Uterus (tissue), 4 donors: ENCODE data around the gene TOP3B. TPM values are rescaled to one million over a fixed set of nuclear protein-coding genes. Genes with fewer than 3 reads are reported as not detected.

Experiments used
- DNase-seq, 2 donors: peaks; one replicate each; pipeline ENCODE4 v3.0.0-alpha.2; 2019 to 2020
- H3K27ac ChIP-seq, 2 donors: fragments of 200-600 bp; sonication (generic); 1 replicate in 1 of 2; 2 replicates in 1 of 2; pipeline ENCODE4 v1.5.1; 2016 to 2018
- H3K27me3 ChIP-seq, 2 donors: fragments of 200-600 bp; sonication (generic); one replicate each; pipeline ENCODE4 v1.5.1; 2018 to 2019; ENCODE audit warnings: control low read depth in 1 of 2
- H3K36me3 ChIP-seq, 2 donors: fragments of 200-600 bp; sonication (generic); one replicate each; pipeline ENCODE4 v1.5.1; 2019; ENCODE audit warnings: control low read depth in 1 of 2
- H3K4me1 ChIP-seq, 2 donors: fragments of 200-600 bp; sonication (generic); one replicate each; pipeline ENCODE4 v1.5.1; 2018 to 2019; ENCODE audit warnings: control low read depth in 1 of 2
- H3K4me3 ChIP-seq, 2 donors: fragments of 200-600 bp; sonication (generic); 1 replicate in 1 of 2; 2 replicates in 1 of 2; pipeline ENCODE4 v1.5.1; 2018 to 2019; ENCODE audit warnings: mild to moderate bottlenecking in 1 of 2
- H3K9me3 ChIP-seq, 2 donors: fragments of 200-600 bp; sonication (generic); one replicate each; pipeline ENCODE4 v1.5.1; 2019; ENCODE audit warnings: control low read depth in 1 of 2
- POLR2A ChIP-seq, 2 donors: fragments of 450-650 bp; IDR thresholded peaks; one replicate each; pipeline ENCODE4 v1.6.1; 2016; ENCODE audit warnings: antibody characterized with exemption in 2 of 2, mild to moderate bottlenecking in 1 of 2, moderate library complexity in 1 of 2
- intact Hi-C: fragments of 100-400 bp; cut with DNase I; formaldehyde crosslinking; loops from one replicate; pipeline ENCODE4 v1.15.1; 2023; ENCODE audit warnings: low total_unique reads
- total RNA-seq, 4 donors: library from RNA; depleted of rRNA in 3 of 4; stranded (reverse); fragments of >200 nt in 3 of 4; gene quantifications; one replicate each; pipeline versions ENCODE4 v1.1.0 to v1.2.4, GENCODE V29; 2014 to 2023
- TF ChIP-seq, protein P1 (sequence below), 4 experiments: fragments of 200-600 bp in 2 of 4; fragments of 450-650 bp in 2 of 4; sonication (generic) in 2 of 4; IDR thresholded peaks; one replicate each; pipeline ENCODE4 v1.5.1; 2016 to 2019; ENCODE audit warnings: antibody characterized with exemption in 4 of 4, mild to moderate bottlenecking in 2 of 4, moderate library complexity in 1 of 4
- donor health status: DM: yes; HTN: yes; CAD: no.

TOP3B gene
- total RNA-seq, 4 donors from 2014 or later: 6.2 to 36.4 (median 20.9) TPM

GRCh38 chr22:22022255-22022840, 39.8 kb upstream of the TOP3B start:
- TF ChIP-seq POLR2A (IDR thresholded peaks at IDR 0.05): no peak
- TF ChIP-seq, protein P1, sequence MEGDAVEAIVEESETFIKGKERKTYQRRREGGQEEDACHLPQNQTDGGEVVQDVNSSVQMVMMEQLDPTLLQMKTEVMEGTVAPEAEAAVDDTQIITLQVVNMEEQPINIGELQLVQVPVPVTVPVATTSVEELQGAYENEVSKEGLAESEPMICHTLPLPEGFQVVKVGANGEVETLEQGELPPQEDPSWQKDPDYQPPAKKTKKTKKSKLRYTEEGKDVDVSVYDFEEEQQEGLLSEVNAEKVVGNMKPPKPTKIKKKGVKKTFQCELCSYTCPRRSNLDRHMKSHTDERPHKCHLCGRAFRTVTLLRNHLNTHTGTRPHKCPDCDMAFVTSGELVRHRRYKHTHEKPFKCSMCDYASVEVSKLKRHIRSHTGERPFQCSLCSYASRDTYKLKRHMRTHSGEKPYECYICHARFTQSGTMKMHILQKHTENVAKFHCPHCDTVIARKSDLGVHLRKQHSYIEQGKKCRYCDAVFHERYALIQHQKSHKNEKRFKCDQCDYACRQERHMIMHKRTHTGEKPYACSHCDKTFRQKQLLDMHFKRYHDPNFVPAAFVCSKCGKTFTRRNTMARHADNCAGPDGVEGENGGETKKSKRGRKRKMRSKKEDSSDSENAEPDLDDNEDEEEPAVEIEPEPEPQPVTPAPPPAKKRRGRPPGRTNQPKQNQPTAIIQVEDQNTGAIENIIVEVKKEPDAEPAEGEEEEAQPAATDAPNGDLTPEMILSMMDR (IDR thresholded peaks at IDR 0.05): no peak
- Histone ChIP-seq H3K9me3 (no peaks in the 10 kb centered on the region), H3K4me3 (no peak overlapping the region), H3K36me3 (no peaks in the 10 kb centered on the region), H3K27me3 (no peaks in the 10 kb centered on the region), H3K27ac (no peak overlapping the region), H3K4me1 (no peaks in the 10 kb centered on the region)
- no peak for DNase-seq
- intact Hi-C loops: no loop called here

- no peak overlapping the region for H3K4me3 ChIP-seq
- TF ChIP-seq, protein P1 (IDR thresholded peaks at IDR 0.05): no peak
- TF ChIP-seq POLR2A (IDR thresholded peaks at IDR 0.05): no peak
- H3K27ac ChIP-seq: no peak overlapping the region
- intact Hi-C loops: no loop called here
- DNase-seq: no peak
- H3K27me3 ChIP-seq: no peaks in the 10 kb centered on the region
- no peaks in the 10 kb centered on the region for H3K9me3 ChIP-seq
- no peaks in the 10 kb centered on the region for H3K36me3 ChIP-seq
- no peaks in the 10 kb centered on the region for H3K4me1 ChIP-seq
Measured at GRCh38 chr22:22021162-22021750, 38.7 kb upstream of the TOP3B start.

GRCh38 chr22:22020425-22020852, 37.9 kb upstream of the TOP3B start:
- no peak overlapping the region for H3K4me3 ChIP-seq
- H3K9me3 ChIP-seq: no peaks in the 10 kb centered on the region
- DNase-seq: no peak
- no peak for TF ChIP-seq POLR2A (IDR thresholded peaks at IDR 0.05)
- TF ChIP-seq, protein P1 (IDR thresholded peaks at IDR 0.05): no peak
- H3K27me3 ChIP-seq: no peaks in the 10 kb centered on the region
- no peak overlapping the region for H3K27ac ChIP-seq
- intact Hi-C loops: no loop called here
- no peaks in the 10 kb centered on the region for H3K36me3 ChIP-seq
- H3K4me1 ChIP-seq: no peaks in the 10 kb centered on the region

- no peak for DNase-seq
- no peaks in the 10 kb centered on the region for H3K9me3 ChIP-seq
- no peaks in the 10 kb centered on the region for H3K27me3 ChIP-seq
- H3K4me3 ChIP-seq: no peak overlapping the region
- no peak overlapping the region for H3K27ac ChIP-seq
- TF ChIP-seq, protein P1 (IDR thresholded peaks at IDR 0.05): no peak
- TF ChIP-seq POLR2A (IDR thresholded peaks at IDR 0.05): no peak
- no peaks in the 10 kb centered on the region for H3K4me1 ChIP-seq
- no peaks in the 10 kb centered on the region for H3K36me3 ChIP-seq
- intact Hi-C loops: no loop called here
Measured at GRCh38 chr22:22019659-22020424, 37.3 kb upstream of the TOP3B start.
